ENCODE measurements around the gene TUBB1.

TUBB1 gene

DNA sequence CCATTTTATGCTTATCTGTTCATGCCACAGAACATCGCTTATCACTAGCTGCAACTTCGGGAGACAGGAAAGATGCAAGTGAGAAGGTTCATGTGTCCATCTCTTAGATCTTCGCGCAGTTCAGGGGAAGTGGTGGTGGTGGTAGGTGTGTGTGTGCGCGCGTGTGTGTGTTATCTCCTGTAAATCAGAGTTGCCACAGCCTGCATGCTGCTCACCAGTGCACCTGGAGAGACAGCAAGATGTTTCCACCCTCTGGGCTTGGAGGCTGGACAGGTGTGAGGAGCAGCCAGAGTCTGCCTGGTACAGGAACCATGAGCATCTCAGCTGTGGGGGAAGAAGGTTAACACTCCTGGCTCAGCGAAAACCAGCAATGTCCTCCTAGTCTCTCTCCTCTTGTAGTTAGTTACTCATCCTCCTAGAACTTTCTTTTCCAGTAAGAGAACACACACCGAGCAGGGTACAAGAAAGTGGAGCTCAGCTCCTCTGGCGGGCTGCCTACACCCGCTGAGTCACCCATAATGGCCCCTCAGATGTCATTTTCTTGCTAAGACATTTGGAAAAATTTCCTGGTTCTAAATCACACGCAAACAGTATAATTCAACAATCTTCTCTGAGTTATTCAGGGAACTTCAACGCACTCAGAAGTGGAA lies 5.1 kb upstream of the TUBB1 start:
- Histone ChIP-seq H3K9ac (ENCODE audit: low read depth, low read length, poor library complexity, severe bottlenecking) (no peak overlapping the region), H3K9me2 (replicated peaks; ENCODE audit: low read depth, low read length) (no peaks in the 10 kb centered on the region), H3K9me3 (ENCODE audit: insufficient read depth, low read depth, low read length) (no peaks in the 10 kb centered on the region), H3K4me2 (ENCODE audit: low read depth, low read length, poor library complexity, severe bottlenecking) (no peak overlapping the region), H3K36me3 (ENCODE audit: insufficient read depth, low read length) (no peaks in the 10 kb centered on the region), H3K27me3 (ENCODE audit: insufficient read depth, low read length, poor library complexity, severe bottlenecking) (no peaks in the 10 kb centered on the region), H4K20me1 (ENCODE audit: insufficient read depth, low read length, poor library complexity, severe bottlenecking) (no peaks in the 10 kb centered on the region), H3F3A (ENCODE audit: low read depth) (no peaks in the 10 kb centered on the region), H3K4me3 (ENCODE audit: low read length, poor library complexity, severe bottlenecking) (no peak overlapping the region), H3K79me2 (ENCODE audit: insufficient read depth, low read length) (no peaks in the 10 kb centered on the region), H3K4me1 (ENCODE audit: insufficient read depth, low read length, poor library complexity, severe bottlenecking) (peaks cover 7% of the 10 kb centered on the region), H2AFZ (ENCODE audit: low read length) (no peak overlapping the region)
- TF ChIP-seq, protein P1, sequence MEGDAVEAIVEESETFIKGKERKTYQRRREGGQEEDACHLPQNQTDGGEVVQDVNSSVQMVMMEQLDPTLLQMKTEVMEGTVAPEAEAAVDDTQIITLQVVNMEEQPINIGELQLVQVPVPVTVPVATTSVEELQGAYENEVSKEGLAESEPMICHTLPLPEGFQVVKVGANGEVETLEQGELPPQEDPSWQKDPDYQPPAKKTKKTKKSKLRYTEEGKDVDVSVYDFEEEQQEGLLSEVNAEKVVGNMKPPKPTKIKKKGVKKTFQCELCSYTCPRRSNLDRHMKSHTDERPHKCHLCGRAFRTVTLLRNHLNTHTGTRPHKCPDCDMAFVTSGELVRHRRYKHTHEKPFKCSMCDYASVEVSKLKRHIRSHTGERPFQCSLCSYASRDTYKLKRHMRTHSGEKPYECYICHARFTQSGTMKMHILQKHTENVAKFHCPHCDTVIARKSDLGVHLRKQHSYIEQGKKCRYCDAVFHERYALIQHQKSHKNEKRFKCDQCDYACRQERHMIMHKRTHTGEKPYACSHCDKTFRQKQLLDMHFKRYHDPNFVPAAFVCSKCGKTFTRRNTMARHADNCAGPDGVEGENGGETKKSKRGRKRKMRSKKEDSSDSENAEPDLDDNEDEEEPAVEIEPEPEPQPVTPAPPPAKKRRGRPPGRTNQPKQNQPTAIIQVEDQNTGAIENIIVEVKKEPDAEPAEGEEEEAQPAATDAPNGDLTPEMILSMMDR (conservative IDR thresholded peaks at IDR 0.05; ENCODE audit: low read length): no peak
- no peak for TF ChIP-seq EZH2phosphoT487 (IDR thresholded peaks at IDR 0.05; ENCODE audit: borderline replicate concordance)

DNA sequence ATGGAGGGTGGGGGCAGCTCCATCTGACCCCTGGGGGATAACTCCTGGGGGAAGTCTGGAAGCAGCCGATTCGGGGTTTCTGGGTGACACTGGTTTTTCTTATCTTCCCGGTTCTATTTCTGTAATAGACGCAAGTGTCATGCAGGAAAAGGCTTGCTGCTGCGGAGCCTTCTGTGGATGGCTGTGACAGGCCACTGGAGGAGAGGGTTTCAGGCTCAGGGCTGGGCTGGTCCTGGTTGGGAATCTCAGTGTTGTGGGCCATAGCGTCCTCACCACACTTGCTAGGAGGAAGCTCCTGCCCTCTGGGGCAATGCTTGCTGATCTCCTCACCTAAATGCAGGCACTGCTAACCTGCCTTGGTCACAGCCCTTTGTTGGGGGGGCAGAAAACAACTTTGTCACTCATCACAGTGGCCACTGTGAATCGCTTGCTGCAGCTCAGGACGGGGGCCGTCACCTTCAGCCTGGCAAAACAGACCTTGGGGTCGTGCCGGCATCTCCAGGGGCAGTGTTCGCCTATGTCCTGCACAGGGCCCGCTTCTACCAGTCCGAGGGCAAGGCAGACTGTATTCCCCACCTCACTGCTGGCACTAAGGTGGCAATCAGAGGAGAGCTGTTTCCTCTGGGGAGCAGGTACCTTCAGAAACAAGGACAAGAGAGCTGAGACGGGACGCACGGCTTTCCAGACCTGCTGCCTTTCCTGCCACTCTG lies 4.4 kb upstream of the TUBB1 start:
- Histone ChIP-seq H2AFZ (ENCODE audit: low read length) (no peak overlapping the region), H4K20me1 (ENCODE audit: insufficient read depth, low read length, poor library complexity, severe bottlenecking) (no peaks in the 10 kb centered on the region), H3K9ac (ENCODE audit: low read depth, low read length, poor library complexity, severe bottlenecking) (no peak overlapping the region), H3K9me2 (replicated peaks; ENCODE audit: low read depth, low read length) (no peaks in the 10 kb centered on the region), H3K27me3 (ENCODE audit: insufficient read depth, low read length, poor library complexity, severe bottlenecking) (no peaks in the 10 kb centered on the region), H3K4me1 (ENCODE audit: insufficient read depth, low read length, poor library complexity, severe bottlenecking) (peaks cover 7% of the 10 kb centered on the region), H3F3A (ENCODE audit: low read depth) (no peaks in the 10 kb centered on the region), H3K79me2 (ENCODE audit: insufficient read depth, low read length) (no peaks in the 10 kb centered on the region), H3K4me3 (ENCODE audit: low read length, poor library complexity, severe bottlenecking) (no peak overlapping the region), H3K9me3 (ENCODE audit: insufficient read depth, low read depth, low read length) (no peaks in the 10 kb centered on the region), H3K4me2 (ENCODE audit: low read depth, low read length, poor library complexity, severe bottlenecking) (no peak overlapping the region), H3K36me3 (ENCODE audit: insufficient read depth, low read length) (no peaks in the 10 kb centered on the region)
- TF ChIP-seq, protein P1 (conservative IDR thresholded peaks at IDR 0.05; ENCODE audit: low read length): no peak
- TF ChIP-seq EZH2phosphoT487 (IDR thresholded peaks at IDR 0.05; ENCODE audit: borderline replicate concordance): no peak

DNA sequence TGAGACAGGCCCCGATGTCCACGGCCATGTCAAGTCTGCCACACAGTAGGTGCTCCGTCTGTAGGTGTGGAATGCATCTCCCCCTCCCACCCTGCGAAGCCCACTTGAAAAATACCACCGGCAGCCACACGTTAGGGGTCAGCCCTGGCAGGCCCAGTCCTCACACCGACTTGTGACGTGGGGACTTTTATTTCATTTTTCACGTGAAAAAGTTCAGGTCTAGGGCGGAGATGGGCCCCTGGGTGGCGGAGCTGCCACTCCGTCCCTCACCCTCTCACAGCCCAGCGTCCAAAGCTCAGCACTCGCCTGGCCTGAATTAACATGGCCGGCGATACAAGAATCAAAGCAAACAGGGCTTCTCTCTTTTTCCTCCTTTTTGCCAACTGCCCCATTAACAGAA lies 3.8 kb upstream of the TUBB1 start:
- no peak for TF ChIP-seq EZH2phosphoT487 (IDR thresholded peaks at IDR 0.05; ENCODE audit: borderline replicate concordance)
- TF ChIP-seq, protein P1 (conservative IDR thresholded peaks at IDR 0.05; ENCODE audit: low read length): no peak
- Histone ChIP-seq H3K9me2 (replicated peaks; ENCODE audit: low read depth, low read length) (no peaks in the 10 kb centered on the region), H3F3A (ENCODE audit: low read depth) (no peaks in the 10 kb centered on the region), H3K4me2 (ENCODE audit: low read depth, low read length, poor library complexity, severe bottlenecking) (no peak overlapping the region), H3K9ac (ENCODE audit: low read depth, low read length, poor library complexity, severe bottlenecking) (no peak overlapping the region), H3K9me3 (ENCODE audit: insufficient read depth, low read depth, low read length) (no peaks in the 10 kb centered on the region), H3K79me2 (ENCODE audit: insufficient read depth, low read length) (no peaks in the 10 kb centered on the region), H3K27me3 (ENCODE audit: insufficient read depth, low read length, poor library complexity, severe bottlenecking) (no peaks in the 10 kb centered on the region), H2AFZ (ENCODE audit: low read length) (no peak overlapping the region), H3K36me3 (ENCODE audit: insufficient read depth, low read length) (no peaks in the 10 kb centered on the region), H3K4me3 (ENCODE audit: low read length, poor library complexity, severe bottlenecking) (no peak overlapping the region), H4K20me1 (ENCODE audit: insufficient read depth, low read length, poor library complexity, severe bottlenecking) (no peaks in the 10 kb centered on the region), H3K4me1 (ENCODE audit: insufficient read depth, low read length, poor library complexity, severe bottlenecking) (peaks cover 7% of the 10 kb centered on the region)

Measured in Loucy (cell line).